ENCODE data around the gene CAMTA1. TPM values are rescaled to one million over a fixed set of nuclear protein-coding genes. Genes with fewer than 3 reads are reported as not detected.

The CAMTA1 gene
- total RNA-seq, 4 donors from 2014 or later: 86.3 to 170 (median 132) TPM

GRCh38 chr1:7315946-7316345, 530.7 kb downstream of the CAMTA1 start:
- H3K4me1 ChIP-seq: no peaks in the 10 kb centered on the region
- TF ChIP-seq EP300 (IDR thresholded peaks at IDR 0.05): no peak
- TF ChIP-seq POLR2A (IDR thresholded peaks at IDR 0.05): no peak
- no peak for TF ChIP-seq POLR2AphosphoS5 (IDR thresholded peaks at IDR 0.05)
- TF ChIP-seq CTCF (IDR thresholded peaks at IDR 0.05): no peak
- no peak for ATAC-seq
- WGBS, 2 donors (ENCODE audit: low coverage in 1 of 2): 94 to 95% methylated on average over 4 to 6 of the region's 6 CpGs
- no peaks in the 10 kb centered on the region for H3K9me3 ChIP-seq
- H3K4me3 ChIP-seq: no peak overlapping the region
- no peak overlapping the region for H3K27ac ChIP-seq
- no peaks in the 10 kb centered on the region for H3K27me3 ChIP-seq
- no peaks in the 10 kb centered on the region for H3K36me3 ChIP-seq

GRCh38 chr1:7317888-7318287, 532.6 kb downstream of the CAMTA1 start:
- H3K27me3 ChIP-seq: no peaks in the 10 kb centered on the region
- ATAC-seq: no peak
- H3K36me3 ChIP-seq: no peaks in the 10 kb centered on the region
- no peak overlapping the region for H3K4me3 ChIP-seq
- TF ChIP-seq EP300 (IDR thresholded peaks at IDR 0.05): no peak
- no peak for TF ChIP-seq POLR2AphosphoS5 (IDR thresholded peaks at IDR 0.05)
- no peak for TF ChIP-seq POLR2A (IDR thresholded peaks at IDR 0.05)
- TF ChIP-seq CTCF (IDR thresholded peaks at IDR 0.05): no peak
- 15 to 48% methylated on average over 2 of the region's 2 CpGs for WGBS, 2 donors (ENCODE audit: low coverage in 1 of 2)
- no peaks in the 10 kb centered on the region for H3K9me3 ChIP-seq
- H3K4me1 ChIP-seq: no peaks in the 10 kb centered on the region
- no peak overlapping the region for H3K27ac ChIP-seq

DNA sequence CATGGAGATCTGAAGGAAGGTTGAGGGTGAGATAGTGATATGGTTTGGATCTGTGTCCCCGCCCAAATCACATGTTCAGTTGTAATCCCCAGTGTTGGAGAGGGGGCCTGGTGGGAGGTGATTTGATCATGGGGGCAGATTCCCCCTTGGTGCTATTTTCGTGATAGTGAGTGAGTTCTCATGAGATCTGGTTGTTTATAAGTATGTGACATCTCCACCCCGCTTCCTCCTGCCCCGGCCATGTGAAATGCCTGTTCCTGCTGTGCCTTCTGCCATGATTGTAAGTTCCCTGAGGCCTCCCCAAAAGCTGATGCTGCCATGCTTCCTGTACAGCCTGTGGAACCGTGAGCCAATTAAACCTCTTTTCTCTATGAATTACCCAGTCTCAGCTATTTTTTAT, 533.9 kb downstream of the CAMTA1 start:
- Histone ChIP-seq H3K36me3 (no peaks in the 10 kb centered on the region), H3K4me3 (no peak overlapping the region), H3K27ac (no peak overlapping the region), H3K9me3 (no peaks in the 10 kb centered on the region), H3K27me3 (no peaks in the 10 kb centered on the region), H3K4me1 (no peaks in the 10 kb centered on the region)
- 83 to 92% methylated on average over 2 to 3 of the region's 5 CpGs for WGBS, 2 donors (ENCODE audit: low coverage in 1 of 2)
- TF ChIP-seq CTCF (IDR thresholded peaks at IDR 0.05) (no peak), POLR2AphosphoS5 (IDR thresholded peaks at IDR 0.05) (no peak), EP300 (IDR thresholded peaks at IDR 0.05) (no peak), POLR2A (IDR thresholded peaks at IDR 0.05) (no peak)
- no peak for ATAC-seq

DNA sequence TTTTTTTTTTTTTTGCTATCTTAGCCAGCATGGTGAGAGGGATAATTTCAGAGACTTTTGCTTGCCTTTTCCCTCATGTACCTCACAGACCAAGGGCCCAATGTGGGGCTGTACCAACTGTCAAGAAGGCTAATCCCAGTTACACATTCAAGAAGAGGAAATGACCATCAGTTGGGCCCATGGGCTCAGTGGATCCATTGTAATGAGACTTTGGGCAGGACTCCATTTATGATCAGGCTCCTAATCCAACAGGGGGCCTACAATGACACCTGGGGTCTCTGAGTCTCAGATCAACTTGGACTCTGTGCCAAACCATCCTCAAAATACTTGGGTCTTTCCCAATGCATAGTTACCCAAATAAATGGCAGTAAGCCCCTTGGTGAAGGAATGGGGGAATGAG, 535.4 kb downstream of the CAMTA1 start:
- no peak for TF ChIP-seq CTCF (IDR thresholded peaks at IDR 0.05)
- TF ChIP-seq POLR2AphosphoS5 (IDR thresholded peaks at IDR 0.05): no peak
- no peak for TF ChIP-seq EP300 (IDR thresholded peaks at IDR 0.05)
- TF ChIP-seq POLR2A (IDR thresholded peaks at IDR 0.05): no peak
- Histone ChIP-seq H3K9me3 (no peaks in the 10 kb centered on the region), H3K27ac (no peak overlapping the region), H3K4me1 (no peaks in the 10 kb centered on the region), H3K36me3 (no peaks in the 10 kb centered on the region), H3K27me3 (no peaks in the 10 kb centered on the region), H3K4me3 (no peak overlapping the region)
- ATAC-seq: no peak

DNA sequence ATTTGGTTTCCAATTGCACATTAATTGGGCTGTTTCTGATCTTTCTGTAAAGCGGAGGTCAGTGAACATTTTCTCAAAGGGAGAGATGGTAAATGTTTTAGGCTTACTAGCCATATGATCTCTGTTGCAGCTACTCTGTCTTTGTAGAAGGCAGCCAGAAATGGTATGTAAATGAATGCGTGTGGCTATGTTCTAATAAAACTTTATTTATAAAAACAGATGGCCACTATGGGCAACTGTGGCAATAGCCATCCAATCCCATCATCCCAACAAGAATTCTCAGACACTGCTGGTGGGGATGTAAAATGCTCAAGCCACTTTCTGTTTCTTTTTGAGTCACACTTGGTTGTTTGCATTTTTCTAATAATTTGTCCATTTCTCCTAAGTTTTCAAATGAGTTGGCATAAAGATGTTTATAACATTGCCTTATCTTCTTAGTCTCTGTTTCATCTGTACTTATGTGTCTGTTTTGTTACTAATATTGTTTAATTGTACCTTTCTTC, 537.1 kb downstream of the CAMTA1 start:
- Histone ChIP-seq H3K27me3 (no peaks in the 10 kb centered on the region), H3K27ac (no peak overlapping the region), H3K36me3 (no peaks in the 10 kb centered on the region), H3K9me3 (peaks cover 0 to under 1% (median 0%) of the 10 kb centered on the region in 3 donors), H3K4me1 (no peaks in the 10 kb centered on the region), H3K4me3 (no peak overlapping the region)
- ATAC-seq: no peak
- WGBS, 2 donors (ENCODE audit: low coverage in 1 of 2): 100% methylated on average over 1 of the region's 2 CpGs
- no peak for TF ChIP-seq EP300 (IDR thresholded peaks at IDR 0.05)
- no peak for TF ChIP-seq POLR2A (IDR thresholded peaks at IDR 0.05)
- TF ChIP-seq POLR2AphosphoS5 (IDR thresholded peaks at IDR 0.05): no peak
- TF ChIP-seq CTCF (IDR thresholded peaks at IDR 0.05): no peak
